ENCODE results near the gene ACOT8. TPM values are rescaled to one million over a fixed set of nuclear protein-coding genes. Genes with fewer than 3 reads are reported as not detected.
"Not testable (repeated sequence)": the region's sequence is repeated elsewhere in the genome, so short reads cannot be mapped to it uniquely, and the experiment has no call there.

ACOT8 gene
- total RNA-seq = 10 to 100 TPM; 19.4 to 37.4 (median 24.7) TPM
- 10 to 100 TPM; 28.1 to 36.7 (median 34.2) TPM for polyA plus RNA-seq
- long read RNA-seq, donor 1, transcript ACOT8-201 (6 exons, 1,168 nt) = major isoform, 5 of 5 reads
- long read RNA-seq, donor 1, partial matches to known transcripts = 0 of 5 reads
- long read RNA-seq, donor 1, other reads (novel, unspliced or antisense) = 0 of 5 reads
- long read RNA-seq, donor 2, partial matches to known transcripts = 0 of 5 reads
- long read RNA-seq, donor 2, other reads (novel, unspliced or antisense) = 0 of 5 reads

GRCh38 chr20:45857114-45857881, at the start of gene ACOT8, which contains the start of gene ZSWIM3:
ACOT8 (minus strand) TSS chr20:45857392; CDS start chr20:45857315, 77 bp downstream.
ZSWIM3 (plus strand) TSS chr20:45857614; CDS start chr20:45857826, 212 bp downstream.
- WGBS, 5 donors = 0 to 1% (median 0%) methylated on average over 21 to 36 of the region's 36 CpGs
- intact Hi-C loops (cut with DNase I; ENCODE audit: low total_unique reads) = no loop called here

GRCh38 chr20:45905505-45906079, 48.4 kb upstream of the ACOT8 start:
- Histone ChIP-seq H3K4me3 (no peak overlapping the region), H3K27ac (no peak overlapping the region), H3K4me1 (peaks cover 0 to 12% (median 8%) of the 10 kb centered on the region in 6 donors), H3K9me3 (no peaks in the 10 kb centered on the region), H3K36me3 (peaks cover 0 to 27% (median 1%) of the 10 kb centered on the region in 6 donors), H3K27me3 (replicated peaks in 1 of 7) (no peaks in the 10 kb centered on the region)
- intact Hi-C loops (cut with DNase I; ENCODE audit: low total_unique reads) = no loop called here
- no peak for DNase-seq
- WGBS, 5 donors = 89 to 96% (median 90%) methylated on average over 8 of the region's 8 CpGs
- TF ChIP-seq POLR2A (IDR thresholded peaks at IDR 0.05) = no peak

More at GRCh38 chr20:45857114-45857881, at the start of gene ACOT8, which contains the start of gene ZSWIM3:
- Histone ChIP-seq H3K27me3 (replicated peaks in 1 of 7) (no peaks in the 10 kb centered on the region), H3K4me3 (peak within 1 kb of the TSS; percentile 80 to 93 (median 87)), H3K4me1 (peaks cover 31 to 79% (median 38%) of the 10 kb centered on the region in 6 donors), H3K36me3 (peaks cover 0 to 31% (median 14%) of the 10 kb centered on the region in 6 donors), H3K27ac (peak within 1 kb of the TSS; percentile 80 to 95 (median 88)), H3K9me3 (no peaks in the 10 kb centered on the region)
- DNase-seq = peak; percentile 93
- TF ChIP-seq POLR2A (IDR thresholded peaks at IDR 0.05) = peak in 1 of 3 donors; percentile 72
- peak in 1 of 11 experiments; percentile 16 for TF ChIP-seq CTCF (IDR thresholded peaks at IDR 0.05 in 8 of 11, conservative IDR thresholded peaks at IDR 0.05 in 3 of 11)
- peak; percentile 89 to 92 (median 90) for TF ChIP-seq POLR2AphosphoS5 (IDR thresholded peaks at IDR 0.05)

- no peaks in the 10 kb centered on the region for H3K9me3 ChIP-seq
- peaks cover 0 to 33% (median 2%) of the 10 kb centered on the region in 6 donors for H3K36me3 ChIP-seq
- DNase-seq = no peak
- WGBS, 5 donors = 69 to 79% (median 71%) methylated on average over 16 of the region's 16 CpGs
- no peak overlapping the region for H3K27ac ChIP-seq
- TF ChIP-seq POLR2AphosphoS5 (IDR thresholded peaks at IDR 0.05) (peak in 2 of 3 donors; percentile 9 to 58), POLR2A (IDR thresholded peaks at IDR 0.05) (no peak)
- no peak overlapping the region for H3K4me3 ChIP-seq
- intact Hi-C loops (cut with DNase I; ENCODE audit: low total_unique reads) = no loop called here
- peaks cover 0 to 4% (median 2%) of the 10 kb centered on the region in 6 donors for H3K4me1 ChIP-seq
- no peaks in the 10 kb centered on the region for H3K27me3 ChIP-seq (replicated peaks in 1 of 7)
These were observed 47.7 kb upstream of the ACOT8 start for GRCh38 chr20:45904583-45905504.

GRCh38 chr20:45902199-45902701, 45.1 kb upstream of the ACOT8 start:
- peaks cover 0 to 59% (median 25%) of the 10 kb centered on the region in 6 donors for H3K36me3 ChIP-seq
- TF ChIP-seq POLR2A (IDR thresholded peaks at IDR 0.05) (no peak), POLR2AphosphoS5 (IDR thresholded peaks at IDR 0.05) (peak; percentile 32 to 71 (median 55)), CTCF (IDR thresholded peaks at IDR 0.05 in 8 of 11, conservative IDR thresholded peaks at IDR 0.05 in 3 of 11) (no peak)
- intact Hi-C loops (cut with DNase I; ENCODE audit: low total_unique reads) = no loop called here
- H3K27ac ChIP-seq = no peak overlapping the region
- H3K9me3 ChIP-seq = no peaks in the 10 kb centered on the region
- 85 to 92% (median 87%) methylated on average over 11 to 14 of the region's 14 CpGs for WGBS, 5 donors
- DNase-seq = no peak
- H3K4me3 ChIP-seq = no peak overlapping the region
- peaks cover 0 to 1% (median 0%) of the 10 kb centered on the region in 6 donors for H3K4me1 ChIP-seq
- H3K27me3 ChIP-seq (replicated peaks in 1 of 7) = no peaks in the 10 kb centered on the region

DNA sequence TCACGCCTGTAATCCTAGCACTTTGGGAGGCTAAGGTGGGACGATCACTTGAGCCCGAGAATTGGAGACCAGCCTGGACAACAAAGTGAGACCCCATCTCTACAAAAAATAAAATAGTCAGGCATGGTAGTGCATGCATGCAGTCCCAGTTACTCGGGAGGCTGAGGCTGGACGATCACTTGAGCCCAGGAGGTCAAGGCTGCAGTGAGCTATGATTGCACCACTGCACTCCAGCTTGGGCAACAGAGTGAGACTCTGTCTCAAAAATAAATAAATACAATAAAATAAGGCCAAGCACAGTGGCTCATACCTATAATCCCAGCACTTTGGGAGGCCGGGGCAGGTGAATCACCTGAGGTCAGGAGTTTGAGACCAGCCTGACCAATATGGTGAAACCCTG, 44.1 kb upstream of the ACOT8 start:
- H3K27ac ChIP-seq; H3K4me3 ChIP-seq; H3K27me3 ChIP-seq (replicated peaks in 1 of 7); H3K4me1 ChIP-seq; DNase-seq; H3K9me3 ChIP-seq; intact Hi-C loops (cut with DNase I; ENCODE audit: low total_unique reads): not testable (repeated sequence)
- WGBS, 5 donors = 83 to 95% (median 92%) methylated on average over 6 of the region's 6 CpGs
- H3K36me3 ChIP-seq = peaks cover 0 to 68% (median 33%) of the 10 kb centered on the region in 6 donors

Measured in spleen (tissue), 13 donors.